GM12864 (cell line): ENCODE data around the gene ZNHIT1.

Experiments
- DNase-seq: peaks from one replicate; pipeline ENCODE4 v3.0.0-alpha.2; 2011; ENCODE audit warnings: low read depth
- H3K4me3 ChIP-seq: 2 replicates; pipeline ENCODE4 v1.5.1; 2011; ENCODE audit warnings: mild to moderate bottlenecking, low read depth, low read length, control low read depth
- CTCF ChIP-seq: IDR thresholded peaks from 2 replicates; pipeline ENCODE4 v1.5.1; 2011; ENCODE audit warnings: low read depth, mild to moderate bottlenecking, moderate library complexity, low read length, control low read depth, inconsistent platforms; ENCODE audit errors: missing control alignments

Gene ZNHIT1

GRCh38 chr7:101208794-101209193 lies 9.2 kb upstream of the ZNHIT1 start:
- DNase-seq: no peak
- H3K4me3 ChIP-seq: no peak overlapping the region
- TF ChIP-seq CTCF: no peak

GRCh38 chr7:101210143-101210542 lies 7.8 kb upstream of the ZNHIT1 start:
- H3K4me3 ChIP-seq: no peak overlapping the region
- no peak for TF ChIP-seq CTCF
- DNase-seq: no peak

- DNase-seq: no peak
- no peak for TF ChIP-seq CTCF
- no peak overlapping the region for H3K4me3 ChIP-seq
Observed at GRCh38 chr7:101211501-101211900, 6.5 kb upstream of the ZNHIT1 start.

- no peak overlapping the region for H3K4me3 ChIP-seq
- TF ChIP-seq CTCF: no peak
- no peak for DNase-seq
Observed at GRCh38 chr7:101212014-101212413, 6.0 kb upstream of the ZNHIT1 start.

- no peak for TF ChIP-seq CTCF
- DNase-seq: no peak
- peak overlapping the region; percentile 88 for H3K4me3 ChIP-seq
Observed at GRCh38 chr7:101216001-101216859, 1.7 kb upstream of the ZNHIT1 start.

- peak; percentile 11 for TF ChIP-seq CTCF
- no peak for DNase-seq
- peak overlapping the region; percentile 88 for H3K4me3 ChIP-seq
Observed at GRCh38 chr7:101216860-101217387, 1.0 kb upstream of the ZNHIT1 start.
